Fibroblast of skin of right quadriceps (primary cell): ENCODE data around the gene COL8A2.

Experiments
- DNase-seq: peaks from one replicate; pipeline ENCODE4 v3.0.0-alpha.2; 2013

COL8A2 gene

GRCh38 chr1:36135330-36135667 is 10.3 kb upstream of the COL8A2 start:
- DNase-seq, result no peak

GRCh38 chr1:36134505-36135329 is 9.7 kb upstream of the COL8A2 start:
- DNase-seq, result peak; percentile 74

GRCh38 chr1:36134031-36134430 is 9.0 kb upstream of the COL8A2 start:
- DNase-seq, result no peak

GRCh38 chr1:36133484-36133883 is 8.5 kb upstream of the COL8A2 start:
- peak; percentile 96 for DNase-seq

- no peak for DNase-seq
Measured at GRCh38 chr1:36132029-36132428, 7.0 kb upstream of the COL8A2 start.

- DNase-seq, result no peak
Measured at GRCh38 chr1:36128905-36129206, 3.8 kb upstream of the COL8A2 start.

- peak; percentile 52 for DNase-seq
Measured at GRCh38 chr1:36128126-36128904, 3.3 kb upstream of the COL8A2 start.

- DNase-seq, result no peak
Measured at GRCh38 chr1:36126797-36127500, 1.9 kb upstream of the COL8A2 start.

- no peak for DNase-seq
Measured at GRCh38 chr1:36126005-36126716, 1.1 kb upstream of the COL8A2 start.

- no peak for DNase-seq
Measured at GRCh38 chr1:36124404-36125128, 456 bp downstream of the COL8A2 start.

GRCh38 chr1:36123356-36123755 is 1.7 kb downstream of the COL8A2 start:
- DNase-seq, result no peak

GRCh38 chr1:36122062-36123030 is 2.7 kb downstream of the COL8A2 start:
- no peak for DNase-seq

- no peak for DNase-seq
Measured at GRCh38 chr1:36119456-36119855, 5.6 kb downstream of the COL8A2 start.

GRCh38 chr1:36118447-36119204 is 6.4 kb downstream of the COL8A2 start:
- no peak for DNase-seq

GRCh38 chr1:36116901-36117300 is 8.1 kb downstream of the COL8A2 start:
- DNase-seq, result no peak

- DNase-seq, result peak; percentile 48
Measured at GRCh38 chr1:36115931-36116330, 9.1 kb downstream of the COL8A2 start.

GRCh38 chr1:36115200-36115669 is 9.8 kb downstream of the COL8A2 start:
- peak; percentile 81 for DNase-seq

GRCh38 chr1:36114371-36114770 is 10.7 kb downstream of the COL8A2 start:
- DNase-seq, result no peak

GRCh38 chr1:36112823-36113222 is 12.2 kb downstream of the COL8A2 start:
- no peak for DNase-seq

- no peak for DNase-seq
Measured at GRCh38 chr1:36111151-36111550, 13.9 kb downstream of the COL8A2 start.
